ENCODE data around the gene TIAM2.
A peak's percentile ranks its signal among the peaks of the same experiment; 100 is the strongest.

The TIAM2 gene

GRCh38 chr6:155075930-155076695 is 81.0 kb downstream of the TIAM2 start:
- no peak for DNase-seq (ENCODE audit: low read depth)
- TF ChIP-seq, protein P1, sequence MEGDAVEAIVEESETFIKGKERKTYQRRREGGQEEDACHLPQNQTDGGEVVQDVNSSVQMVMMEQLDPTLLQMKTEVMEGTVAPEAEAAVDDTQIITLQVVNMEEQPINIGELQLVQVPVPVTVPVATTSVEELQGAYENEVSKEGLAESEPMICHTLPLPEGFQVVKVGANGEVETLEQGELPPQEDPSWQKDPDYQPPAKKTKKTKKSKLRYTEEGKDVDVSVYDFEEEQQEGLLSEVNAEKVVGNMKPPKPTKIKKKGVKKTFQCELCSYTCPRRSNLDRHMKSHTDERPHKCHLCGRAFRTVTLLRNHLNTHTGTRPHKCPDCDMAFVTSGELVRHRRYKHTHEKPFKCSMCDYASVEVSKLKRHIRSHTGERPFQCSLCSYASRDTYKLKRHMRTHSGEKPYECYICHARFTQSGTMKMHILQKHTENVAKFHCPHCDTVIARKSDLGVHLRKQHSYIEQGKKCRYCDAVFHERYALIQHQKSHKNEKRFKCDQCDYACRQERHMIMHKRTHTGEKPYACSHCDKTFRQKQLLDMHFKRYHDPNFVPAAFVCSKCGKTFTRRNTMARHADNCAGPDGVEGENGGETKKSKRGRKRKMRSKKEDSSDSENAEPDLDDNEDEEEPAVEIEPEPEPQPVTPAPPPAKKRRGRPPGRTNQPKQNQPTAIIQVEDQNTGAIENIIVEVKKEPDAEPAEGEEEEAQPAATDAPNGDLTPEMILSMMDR (IDR thresholded peaks at IDR 0.05; ENCODE audit: control insufficient read depth, insufficient read depth, low read depth, low read length, missing control alignments): no peak
- H3K4me3 ChIP-seq (ENCODE audit: control insufficient read depth, low read depth, low read length): no peak overlapping the region

DNA sequence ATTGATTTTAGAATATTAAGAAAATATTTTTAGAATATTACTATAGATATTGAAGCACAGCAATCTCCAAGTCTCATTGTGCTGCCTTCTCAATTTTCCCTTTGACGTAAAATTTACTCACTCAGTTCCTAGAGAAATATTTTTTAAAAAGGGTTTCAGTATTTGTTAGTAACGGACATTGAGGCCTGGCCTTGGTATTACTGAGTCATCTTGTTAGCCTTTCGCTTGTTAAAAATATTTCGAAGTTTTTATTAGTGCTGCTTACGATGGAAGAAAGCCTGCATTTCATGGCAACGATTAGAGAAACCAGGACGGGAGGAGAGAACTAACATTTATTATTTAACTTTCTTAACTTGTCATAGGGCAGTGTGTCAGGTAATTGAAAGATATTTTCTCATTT is 82.2 kb downstream of the TIAM2 start:
- DNase-seq (ENCODE audit: low read depth): peak; percentile 75
- TF ChIP-seq, protein P1 (IDR thresholded peaks at IDR 0.05; ENCODE audit: control insufficient read depth, insufficient read depth, low read depth, low read length, missing control alignments): no peak
- no peak overlapping the region; the same call in 1 of the 2 replicates for H3K4me3 ChIP-seq (ENCODE audit: control insufficient read depth, low read depth, low read length)

DNA sequence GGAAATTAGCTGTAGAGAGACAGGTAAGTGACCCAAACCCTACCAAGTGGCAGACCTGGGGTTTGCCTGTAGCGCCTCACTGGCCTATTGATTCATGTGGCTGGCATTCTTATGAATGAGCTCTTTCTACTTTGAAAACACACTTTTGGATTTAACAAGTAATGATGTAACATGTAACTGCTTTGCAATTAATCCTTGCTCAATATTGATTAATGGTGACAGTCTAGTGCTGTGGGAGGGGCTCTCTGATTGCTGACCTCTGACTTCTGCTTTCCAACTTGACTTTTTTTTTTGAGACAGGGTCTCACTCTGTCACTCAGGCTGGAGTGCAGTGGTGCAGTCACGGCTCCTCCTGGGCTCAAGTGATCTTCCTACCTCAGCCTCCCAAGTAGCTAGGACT is 82.7 kb downstream of the TIAM2 start:
- no peak for DNase-seq (ENCODE audit: low read depth)

GRCh38 chr6:155078331-155078745 is 83.2 kb downstream of the TIAM2 start:
- TF ChIP-seq, protein P1 (IDR thresholded peaks at IDR 0.05; ENCODE audit: control insufficient read depth, insufficient read depth, low read depth, low read length, missing control alignments): no peak
- H3K4me3 ChIP-seq (ENCODE audit: control insufficient read depth, low read depth, low read length): no peak overlapping the region
- DNase-seq (ENCODE audit: low read depth): no peak

More for the DNA sequence above, 82.7 kb downstream of the TIAM2 start:
- no peak overlapping the region; the same call in 1 of the 2 replicates for H3K4me3 ChIP-seq (ENCODE audit: control insufficient read depth, low read depth, low read length)
- TF ChIP-seq, protein P1 (IDR thresholded peaks at IDR 0.05; ENCODE audit: control insufficient read depth, insufficient read depth, low read depth, low read length, missing control alignments): no peak

DNA sequence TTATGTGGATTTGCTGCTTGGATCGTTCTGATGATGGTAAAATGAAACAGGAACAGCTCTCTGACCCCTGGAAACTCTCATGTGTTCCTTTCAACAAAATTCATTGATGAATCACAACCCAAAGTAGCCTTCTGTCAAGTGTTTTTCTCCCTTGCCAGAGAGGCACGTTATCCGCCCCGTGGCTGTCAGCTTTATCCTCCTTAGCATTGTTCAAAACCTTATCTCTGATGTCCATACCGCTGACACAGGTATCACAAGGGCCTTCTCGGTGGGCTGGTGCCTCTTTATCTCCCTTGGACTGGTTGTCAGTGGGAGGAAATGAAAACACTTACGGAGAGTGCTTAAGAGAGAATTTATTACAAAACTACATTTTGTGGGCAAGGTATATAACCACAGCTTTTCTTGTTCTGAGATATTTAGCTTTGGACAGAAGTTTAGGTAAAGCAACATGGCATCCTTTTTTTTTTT is 84.9 kb downstream of the TIAM2 start:
- no peak overlapping the region for H3K4me3 ChIP-seq (ENCODE audit: control insufficient read depth, low read depth, low read length)
- TF ChIP-seq, protein P1 (IDR thresholded peaks at IDR 0.05; ENCODE audit: control insufficient read depth, insufficient read depth, low read depth, low read length, missing control alignments): no peak
- DNase-seq (ENCODE audit: low read depth): no peak

DNA sequence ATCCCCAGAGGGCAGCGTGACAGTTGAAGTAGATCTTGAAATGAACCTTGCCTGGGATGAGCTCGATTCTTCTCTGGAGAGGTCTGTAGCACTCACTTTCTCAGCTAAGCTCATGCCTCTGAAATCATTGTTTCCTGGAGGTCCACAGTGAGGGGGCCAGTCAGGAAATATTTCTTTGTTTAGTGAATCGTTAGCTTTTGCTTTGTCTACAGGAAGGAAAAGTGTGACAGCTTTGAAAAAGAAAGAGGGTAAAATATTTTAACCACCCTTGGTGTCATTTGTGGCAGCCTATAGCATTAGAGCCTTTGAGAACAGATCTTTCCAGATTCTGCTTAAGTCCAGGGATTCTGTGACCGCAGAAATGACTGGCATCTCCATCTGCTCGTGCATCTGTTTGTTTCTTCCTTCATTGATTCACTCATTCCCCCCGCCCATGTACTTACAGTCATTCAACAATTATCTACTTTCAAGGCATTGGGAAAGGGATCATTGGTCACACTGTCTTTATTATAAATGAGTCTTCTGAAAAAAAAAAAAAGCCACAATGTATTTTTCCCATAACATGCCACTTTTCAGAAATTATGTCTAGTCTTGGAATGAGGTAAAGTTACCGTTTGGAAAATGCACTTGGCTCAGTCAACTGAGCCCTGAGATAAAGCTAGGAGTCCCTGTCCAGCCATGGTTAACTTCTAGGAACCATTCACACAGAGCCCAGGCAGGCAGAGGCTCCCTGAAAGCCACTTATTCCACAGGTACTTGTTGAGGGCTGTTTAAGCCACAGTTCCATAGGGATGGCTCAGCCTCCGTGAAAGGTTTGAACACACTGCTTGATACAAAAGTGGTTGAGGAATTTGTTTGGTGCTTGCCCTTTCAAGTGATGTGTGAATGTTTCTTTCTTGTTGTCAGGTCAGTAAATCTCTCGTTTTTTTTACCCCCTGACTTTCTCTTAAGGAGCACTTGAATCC is 86.0 kb downstream of the TIAM2 start:
- no peak for DNase-seq (ENCODE audit: low read depth)
- TF ChIP-seq, protein P1 (IDR thresholded peaks at IDR 0.05; ENCODE audit: control insufficient read depth, insufficient read depth, low read depth, low read length, missing control alignments): no peak
- H3K4me3 ChIP-seq (ENCODE audit: control insufficient read depth, low read depth, low read length): no peak overlapping the region
